Activated CD4-positive, alpha-beta T cell treated with anti-CD3 and anti-CD28 coated beads for 36 hours (primary cell): Measurements from ENCODE around the gene SLC2A2. TPM values are rescaled to one million over a fixed set of nuclear protein-coding genes. Genes with fewer than 3 reads are reported as not detected.
"Not testable (repeated sequence)": the region's sequence is repeated elsewhere in the genome, so short reads cannot be mapped to it uniquely, and the experiment has no call there.

Experiments
- ATAC-seq: fragments of 200-7000 bp; cut with Tn5 transposase; one replicate; pipeline ENCODE4 v1.10.0; 2021; ENCODE audit warnings: mild to moderate bottlenecking, moderate library complexity
- CTCF ChIA-PET: fragments of 350-600 bp; sonication (Branson Sonifier 250); formaldehyde crosslinking; loops from one replicate; lab custom pipeline; 2021; ENCODE audit warnings: antibody characterized with exemption; lab: Charles Lee
- POLR2A ChIA-PET: fragments of 350-600 bp; sonication (Branson Sonifier 250); formaldehyde crosslinking; loops from one replicate; lab custom pipeline; 2021; ENCODE audit warnings: antibody characterized with exemption, inconsistent platforms; lab: Charles Lee
- DNase-seq: peaks from one replicate; pipeline ENCODE4 v3.0.0-alpha.2; 2020
- H3K27ac Mint-ChIP-seq: one replicate; pipeline ENCODE4 v1.8.0; 2021; ENCODE audit warnings: mixed read lengths
- H3K27me3 Mint-ChIP-seq: one replicate; pipeline ENCODE4 v1.8.0; 2021; ENCODE audit warnings: mixed read lengths
- H3K36me3 Mint-ChIP-seq: one replicate; pipeline ENCODE4 v1.8.0; 2021; ENCODE audit warnings: low read depth, mixed read lengths
- H3K4me1 Mint-ChIP-seq: one replicate; pipeline ENCODE4 v1.8.0; 2021; ENCODE audit warnings: mixed read lengths
- H3K4me3 Mint-ChIP-seq: one replicate; pipeline ENCODE4 v1.8.0; 2021; ENCODE audit warnings: mild to moderate bottlenecking, moderate library complexity, mixed read lengths
- H3K9me3 Mint-ChIP-seq: one replicate; pipeline ENCODE4 v1.8.0; 2021; ENCODE audit warnings: low read depth, mixed read lengths
- intact Hi-C, 2 experiments: fragments of 100-400 bp; cut with DNase I in 1 of 2; cut with micrococcal nuclease in 1 of 2; formaldehyde crosslinking; loops; one replicate each; pipeline versions ENCODE4 v1.14.2 to v1.15.1; 2022 to 2024; cut with DNase I, micrococcal nuclease
- total RNA-seq, 2 experiments: library from RNA; stranded (reverse); gene quantifications; one replicate each; pipeline ENCODE4 v1.2.3, GENCODE V29; 2021

The SLC2A2 gene
- total RNA-seq, 2 experiments from 2014 or later, result not detected

- CTCF ChIA-PET, result interaction anchor here (0.6 to 1.3 kb wide), 2 partner anchors 16 to 459 kb away, joined by 3 to 4 read pairs; no protein-coding TSS in a partner anchor
- Mint-ChIP-seq H3K27ac (no peak overlapping the region), H3K4me3 (no peak overlapping the region), H3K4me1 (no peaks in the 10 kb centered on the region), H3K9me3 (no peaks in the 10 kb centered on the region), H3K36me3 (no peaks in the 10 kb centered on the region), H3K27me3 (peaks cover 14% of the 10 kb centered on the region)
- DNase-seq (no peak), ATAC-seq (no peak)
- POLR2A ChIA-PET, result no interaction called here
- intact Hi-C loops, result no loop called here
Measured at GRCh38 chr3:170977949-170978745, 48.4 kb downstream of the SLC2A2 start.

GRCh38 chr3:170976190-170976519, 50.4 kb downstream of the SLC2A2 start:
- no peak overlapping the region for H3K27ac Mint-ChIP-seq
- ATAC-seq (no peak), DNase-seq (no peak)
- ChIA-PET POLR2A (no interaction called here), CTCF (interaction anchor here (0.6 to 1.7 kb wide), 2 partner anchors 11 to 16 kb away, joined by 3 to 6 read pairs; no protein-coding TSS in a partner anchor)
- no peak overlapping the region for H3K4me3 Mint-ChIP-seq
- H3K36me3 Mint-ChIP-seq, result no peaks in the 10 kb centered on the region
- intact Hi-C loops, result no loop called here
- no peaks in the 10 kb centered on the region for H3K9me3 Mint-ChIP-seq
- H3K27me3 Mint-ChIP-seq, result peaks cover 19% of the 10 kb centered on the region
- no peaks in the 10 kb centered on the region for H3K4me1 Mint-ChIP-seq

GRCh38 chr3:170975283-170976189, 51.0 kb downstream of the SLC2A2 start:
- H3K27ac Mint-ChIP-seq, result no peak overlapping the region
- intact Hi-C loops, result no loop called here
- no peak overlapping the region for H3K4me3 Mint-ChIP-seq
- H3K9me3 Mint-ChIP-seq, result no peaks in the 10 kb centered on the region
- no peak for ATAC-seq
- peaks cover 19% of the 10 kb centered on the region for H3K27me3 Mint-ChIP-seq
- POLR2A ChIA-PET, result no interaction called here
- CTCF ChIA-PET, result interaction anchor here (0.6 to 1.7 kb wide), 2 partner anchors 10 to 16 kb away, joined by 3 to 6 read pairs; no protein-coding TSS in a partner anchor
- no peaks in the 10 kb centered on the region for H3K36me3 Mint-ChIP-seq
- H3K4me1 Mint-ChIP-seq, result no peaks in the 10 kb centered on the region
- no peak for DNase-seq

GRCh38 chr3:170974872-170975271, 51.6 kb downstream of the SLC2A2 start:
- ATAC-seq, result no peak
- POLR2A ChIA-PET, result no interaction called here
- H3K36me3 Mint-ChIP-seq, result no peaks in the 10 kb centered on the region
- no peaks in the 10 kb centered on the region for H3K9me3 Mint-ChIP-seq
- DNase-seq, result no peak
- CTCF ChIA-PET, result no interaction called here
- no peak overlapping the region for H3K27ac Mint-ChIP-seq
- no peaks in the 10 kb centered on the region for H3K4me1 Mint-ChIP-seq
- H3K4me3 Mint-ChIP-seq, result no peak overlapping the region
- H3K27me3 Mint-ChIP-seq, result peaks cover 21% of the 10 kb centered on the region
- intact Hi-C loops, result no loop called here

- DNase-seq, H3K4me3 Mint-ChIP-seq, H3K36me3 Mint-ChIP-seq, POLR2A ChIA-PET, CTCF ChIA-PET, H3K27ac Mint-ChIP-seq, H3K4me1 Mint-ChIP-seq, ATAC-seq, intact Hi-C loops, H3K9me3 Mint-ChIP-seq: not testable (repeated sequence)
- peaks cover 21% of the 10 kb centered on the region for H3K27me3 Mint-ChIP-seq
Measured at GRCh38 chr3:170972917-170973316, 53.6 kb downstream of the SLC2A2 start.

- ATAC-seq (no peak), DNase-seq (no peak)
- no peak overlapping the region for H3K4me3 Mint-ChIP-seq
- no peaks in the 10 kb centered on the region for H3K4me1 Mint-ChIP-seq
- H3K27ac Mint-ChIP-seq, result no peak overlapping the region
- POLR2A ChIA-PET, result no interaction called here
- intact Hi-C loops, result no loop called here
- CTCF ChIA-PET, result no interaction called here
- H3K27me3 Mint-ChIP-seq, result peaks cover 4% of the 10 kb centered on the region
- no peaks in the 10 kb centered on the region for H3K36me3 Mint-ChIP-seq
- no peaks in the 10 kb centered on the region for H3K9me3 Mint-ChIP-seq
Measured at GRCh38 chr3:170967126-170967525, 59.4 kb downstream of the SLC2A2 start.

- CTCF ChIA-PET, result interaction anchor here (0.6 to 1.1 kb wide), 2 partner anchors 155 to 947 kb away, joined by 3 read pairs; no protein-coding TSS in a partner anchor
- no peak overlapping the region for H3K4me3 Mint-ChIP-seq
- no peaks in the 10 kb centered on the region for H3K9me3 Mint-ChIP-seq
- no peak overlapping the region for H3K27ac Mint-ChIP-seq
- intact Hi-C loops, result no loop called here
- POLR2A ChIA-PET, result no interaction called here
- ATAC-seq (no peak), DNase-seq (no peak)
- H3K27me3 Mint-ChIP-seq, result peaks cover 4% of the 10 kb centered on the region
- H3K36me3 Mint-ChIP-seq, result no peaks in the 10 kb centered on the region
- H3K4me1 Mint-ChIP-seq, result no peaks in the 10 kb centered on the region
Measured at GRCh38 chr3:170966495-170966894, 60.0 kb downstream of the SLC2A2 start.

GRCh38 chr3:170962411-170962810, 64.1 kb downstream of the SLC2A2 start:
- H3K9me3 Mint-ChIP-seq, result no peaks in the 10 kb centered on the region
- H3K27ac Mint-ChIP-seq, result no peak overlapping the region
- intact Hi-C loops, result loop anchor here (5.0 kb wide), 4 partner anchors 90 to 810 kb away; no protein-coding TSS in a partner anchor
- H3K4me1 Mint-ChIP-seq, result no peaks in the 10 kb centered on the region
- no peak for DNase-seq
- ChIA-PET POLR2A (no interaction called here), CTCF (interaction anchor here (0.7 to 2.5 kb wide), 8 partner anchors 8 to 810 kb away, joined by 3 to 12 read pairs (median 3); no protein-coding TSS in a partner anchor)
- H3K27me3 Mint-ChIP-seq, result peaks cover under 1% of the 10 kb centered on the region
- no peak overlapping the region for H3K4me3 Mint-ChIP-seq
- ATAC-seq, result no peak
- no peaks in the 10 kb centered on the region for H3K36me3 Mint-ChIP-seq

GRCh38 chr3:170961616-170962400, 64.7 kb downstream of the SLC2A2 start:
- intact Hi-C loops, result loop anchor here (1.0 to 5.0 kb wide), 7 partner anchors 90 to 869 kb away; no protein-coding TSS in a partner anchor
- DNase-seq (peak; percentile 7), ATAC-seq (no peak)
- H3K9me3 Mint-ChIP-seq, result no peaks in the 10 kb centered on the region
- H3K36me3 Mint-ChIP-seq, result no peaks in the 10 kb centered on the region
- H3K27me3 Mint-ChIP-seq, result peaks cover 2% of the 10 kb centered on the region
- CTCF ChIA-PET, result interaction anchor here (0.6 to 1.3 kb wide), 13 partner anchors 9 to 811 kb away, joined by 3 to 11 read pairs (median 3); no protein-coding TSS in a partner anchor
- no peak overlapping the region for H3K4me3 Mint-ChIP-seq
- no peak overlapping the region for H3K27ac Mint-ChIP-seq
- POLR2A ChIA-PET, result no interaction called here
- H3K4me1 Mint-ChIP-seq, result no peaks in the 10 kb centered on the region

- Mint-ChIP-seq H3K9me3 (no peaks in the 10 kb centered on the region), H3K4me3 (no peak overlapping the region), H3K36me3 (no peaks in the 10 kb centered on the region), H3K27ac (no peak overlapping the region), H3K4me1 (no peaks in the 10 kb centered on the region), H3K27me3 (peaks cover 10% of the 10 kb centered on the region)
- POLR2A ChIA-PET, result no interaction called here
- CTCF ChIA-PET, result interaction anchor here (0.6 to 1.5 kb wide), 4 partner anchors 16 to 90 kb away, joined by 3 to 4 read pairs (median 3); no protein-coding TSS in a partner anchor
- DNase-seq (no peak), ATAC-seq (no peak)
- intact Hi-C loops, result no loop called here
Measured at GRCh38 chr3:170959457-170959856, 67.1 kb downstream of the SLC2A2 start.

- H3K4me3 Mint-ChIP-seq, result no peak overlapping the region
- H3K27me3 Mint-ChIP-seq, result peaks cover 10% of the 10 kb centered on the region
- ChIA-PET POLR2A (no interaction called here), CTCF (interaction anchor here (0.6 kb wide), 1 partner anchor 336 kb away, joined by 3 read pairs; no protein-coding TSS in a partner anchor)
- no peak overlapping the region for H3K27ac Mint-ChIP-seq
- no peaks in the 10 kb centered on the region for H3K9me3 Mint-ChIP-seq
- DNase-seq (no peak), ATAC-seq (no peak)
- intact Hi-C loops, result no loop called here
- no peaks in the 10 kb centered on the region for H3K4me1 Mint-ChIP-seq
- H3K36me3 Mint-ChIP-seq, result no peaks in the 10 kb centered on the region
Measured at GRCh38 chr3:170956647-170957046, 69.9 kb downstream of the SLC2A2 start.
